ENCODE data around the gene VWCE.

- TF ChIP-seq CTCF (optimal IDR thresholded peaks at IDR 0.05 in 1 of 3, IDR thresholded peaks at IDR 0.05 in 1 of 3, conservative IDR thresholded peaks at IDR 0.05 in 1 of 3; ENCODE audit: extremely low read depth in 1 of 3, insufficient read depth in 2 of 3, low read length in 3 of 3) = no peak
- no peak for TF ChIP-seq EZH2 (IDR thresholded peaks at IDR 0.05; ENCODE audit: low read length)
Measured at GRCh38 chr11:61268588-61269250, 26.4 kb downstream of the VWCE start.

Measured in keratinocyte (primary cell).